H1 (cell line): ENCODE results near the gene CCNYL1. TPM values are rescaled to one million over a fixed set of nuclear protein-coding genes. Genes with fewer than 3 reads are reported as not detected.

ENCODE experiments used
- CTCF ChIA-PET: fragments of 300-600 bp; sonication (Branson Sonifier 250); formaldehyde crosslinking; loops from one replicate; lab custom pipeline; 2021; ENCODE audit not compliant: partially characterized antibody; lab: Charles Lee
- POLR2A ChIA-PET: fragments of 300-600 bp; sonication (Branson Sonifier 250); formaldehyde crosslinking; loops from one replicate; lab custom pipeline; 2021; ENCODE audit warnings: inconsistent platforms; ENCODE audit not compliant: partially characterized antibody; lab: Charles Lee
- DNase-seq, 2 experiments: peaks; one replicate each; pipeline versions ENCODE4 v3.0.0 to v3.0.0-alpha.2; 2010 to 2022; ENCODE audit warnings: low spot score in 2 of 2, low read depth in 1 of 2, mixed read lengths in 1 of 2
- FAIRE-seq: peaks from 2 replicates; lab custom pipeline; 2011; peaks lifted over from hg19 to GRCh38; lab: Jason Lieb, UNC
- H2AFZ ChIP-seq: 2 replicates; pipeline ENCODE4 v1.8.1; 2012; ENCODE audit warnings: low read length, inconsistent platforms
- H2AK5ac ChIP-seq: 2 replicates; pipeline ENCODE4 v1.6.1; 2013; ENCODE audit warnings: low read depth, low read length
- H2BK120ac ChIP-seq: replicated peaks from 2 replicates; pipeline ENCODE3; 2013; ENCODE audit warnings: low read depth, low read length, inconsistent platforms
- H2BK12ac ChIP-seq: 2 replicates; pipeline ENCODE4 v1.6.1; 2013; ENCODE audit warnings: low read depth, low read length
- H2BK15ac ChIP-seq: 2 replicates; pipeline ENCODE4 v1.6.1; 2013; ENCODE audit warnings: low read length
- H2BK20ac ChIP-seq: 2 replicates; pipeline ENCODE4 v1.6.1; 2013; ENCODE audit warnings: low read length
- H2BK5ac ChIP-seq: 2 replicates; pipeline ENCODE4 v1.6.1; 2013; ENCODE audit warnings: low read depth, low read length
- H3K14ac ChIP-seq: 2 replicates; pipeline ENCODE4 v1.6.1; 2013; ENCODE audit warnings: inconsistent platforms; ENCODE audit not compliant: insufficient read length
- H3K18ac ChIP-seq: 2 replicates; pipeline ENCODE4 v1.6.1; 2013; ENCODE audit warnings: low read length; ENCODE audit errors: extremely low read depth
- H3K23ac ChIP-seq: 2 replicates; pipeline ENCODE4 v1.6.1; 2013; ENCODE audit warnings: inconsistent platforms; ENCODE audit not compliant: insufficient read length
- H3K23me2 ChIP-seq: 2 replicates; pipeline ENCODE4 v1.6.1; 2013; ENCODE audit warnings: low read depth, low read length
- H3K27ac ChIP-seq: 2 replicates; pipeline ENCODE4 v1.6.1; 2011; ENCODE audit warnings: low read depth, low read length, inconsistent platforms
- H3K27me3 ChIP-seq, 4 experiments: replicated peaks in 1 of 4; 1 replicate in 1 of 4; 2 replicates in 3 of 4; pipeline versions ENCODE4 v1.6.1 to v1.8.1; 2011 to 2013; ENCODE audit warnings: low read length in 3 of 4, mild to moderate bottlenecking in 3 of 4, inconsistent platforms in 2 of 4, mixed read lengths in 2 of 4, moderate library complexity in 1 of 4; ENCODE audit not compliant: control insufficient read depth in 3 of 4, insufficient read depth in 3 of 4; ENCODE audit errors: extremely low read depth in 1 of 4
- H3K36me3 ChIP-seq, 4 experiments: 2 replicates each; pipeline versions ENCODE4 v1.6.1 to v1.8.1; 2011 to 2013; ENCODE audit warnings: mild to moderate bottlenecking in 4 of 4, low read length in 3 of 4, moderate library complexity in 2 of 4, control low read depth in 1 of 4, inconsistent platforms in 1 of 4; ENCODE audit not compliant: insufficient read depth in 4 of 4, control insufficient read depth in 2 of 4
- H3K4ac ChIP-seq: replicated peaks from 2 replicates; pipeline ENCODE3; 2013; ENCODE audit warnings: low read length, low read depth, mixed read lengths, inconsistent platforms; ENCODE audit not compliant: insufficient read length
- H3K4me1 ChIP-seq, 4 experiments: replicated peaks in 1 of 4; 1 replicate in 1 of 4; 2 replicates in 3 of 4; pipeline versions ENCODE4 v1.6.1 to v1.8.1; 2011 to 2013; ENCODE audit warnings: low read length in 3 of 4, inconsistent platforms in 2 of 4, mixed read lengths in 1 of 4; ENCODE audit not compliant: insufficient read depth in 4 of 4, control insufficient read depth in 3 of 4
- H3K4me2 ChIP-seq, 2 experiments: 2 replicates each; pipeline versions ENCODE4 v1.6.1 to v1.8.1; 2011 to 2013; ENCODE audit warnings: low read depth in 2 of 2, low read length in 2 of 2, control low read depth in 1 of 2, inconsistent platforms in 1 of 2, mild to moderate bottlenecking in 1 of 2; ENCODE audit not compliant: insufficient read depth in 1 of 2
- H3K4me3 ChIP-seq, 4 experiments: fragments of 200-600, 300-600 bp in 1 of 4; sonication (generic), shearing (Covaris generic), sonication (Bioruptor Twin) in 1 of 4; 2 replicates each; pipeline versions ENCODE4 v1.5.1 to v1.8.1; 2011 to 2016; ENCODE audit warnings: low read length in 4 of 4, low read depth in 3 of 4, control low read depth in 2 of 4, inconsistent platforms in 2 of 4, mild to moderate bottlenecking in 2 of 4, mixed read lengths in 1 of 4, moderate library complexity in 1 of 4; ENCODE audit not compliant: insufficient read depth in 2 of 4; ENCODE audit errors: extremely low read depth in 1 of 4
- H3K56ac ChIP-seq: replicated peaks from 2 replicates; pipeline ENCODE3; 2013; ENCODE audit warnings: low read depth, mild to moderate bottlenecking, mixed read lengths, low read length, inconsistent platforms; ENCODE audit not compliant: insufficient read length
- H3K79me1 ChIP-seq: 2 replicates; pipeline ENCODE4 v1.6.1; 2013; ENCODE audit warnings: low read depth, low read length, control low read depth
- H3K79me2 ChIP-seq, 2 experiments: 2 replicates each; pipeline versions ENCODE4 v1.6.1 to v1.8.1; 2012 to 2013; ENCODE audit warnings: low read length in 2 of 2, mild to moderate bottlenecking in 2 of 2, inconsistent platforms in 1 of 2; ENCODE audit not compliant: insufficient read depth in 2 of 2, control insufficient read depth in 1 of 2
- H3K9ac ChIP-seq, 4 experiments: replicated peaks in 1 of 4; 1 replicate in 1 of 4; 2 replicates in 3 of 4; pipeline versions ENCODE4 v1.6.1 to v1.8.1; 2011 to 2013; ENCODE audit warnings: low read depth in 3 of 4, low read length in 3 of 4, control low read depth in 2 of 4, mild to moderate bottlenecking in 2 of 4, moderate library complexity in 2 of 4, inconsistent platforms in 1 of 4; ENCODE audit errors: extremely low read depth in 1 of 4
- H3K9me3 ChIP-seq, 2 experiments: 2 replicates each; pipeline versions ENCODE4 v1.6.1 to v1.8.1; 2012 to 2013; ENCODE audit warnings: mild to moderate bottlenecking in 2 of 2, moderate library complexity in 2 of 2, control low read depth in 1 of 2, inconsistent platforms in 1 of 2, low read depth in 1 of 2, low read length in 1 of 2, mixed read lengths in 1 of 2; ENCODE audit not compliant: insufficient read depth in 2 of 2
- H4K20me1 ChIP-seq, 2 experiments: replicated peaks in 1 of 2; 2 replicates each; pipeline versions ENCODE3 to v1.8.1; 2011 to 2013; ENCODE audit warnings: inconsistent platforms in 2 of 2, low read length in 2 of 2, mild to moderate bottlenecking in 1 of 2; ENCODE audit not compliant: insufficient read depth in 2 of 2, control insufficient read depth in 1 of 2
- H4K5ac ChIP-seq: 2 replicates; pipeline ENCODE4 v1.6.1; 2013; ENCODE audit warnings: low read length, low read depth, mixed read lengths, inconsistent platforms; ENCODE audit not compliant: insufficient read length
- H4K8ac ChIP-seq: 2 replicates; pipeline ENCODE4 v1.8.0; 2013; ENCODE audit warnings: mild to moderate bottlenecking, moderate library complexity, low read length, inconsistent platforms; ENCODE audit not compliant: insufficient read depth; ENCODE audit errors: extremely low read depth
- H4K91ac ChIP-seq: replicated peaks from 2 replicates; pipeline ENCODE3; 2013; ENCODE audit warnings: low read length, mixed read lengths, inconsistent platforms; ENCODE audit not compliant: insufficient read length
- CBX5 ChIP-seq: fragments of 300-800, 300-1000 bp; sonication (generic); IDR thresholded peaks from 2 replicates; pipeline ENCODE4 v1.7.1; 2016; ENCODE audit warnings: antibody characterized with exemption, low read length, low read depth
- KDM5A ChIP-seq: fragments of 200-600 bp; IDR thresholded peaks from 2 replicates; pipeline ENCODE4 v1.7.1; 2012; ENCODE audit warnings: mild to moderate bottlenecking, low read length, inconsistent platforms, mixed read lengths
- RAD21 ChIP-seq, 2 experiments: IDR thresholded peaks in 1 of 2; conservative IDR thresholded peaks in 1 of 2; 2 replicates each; pipeline ENCODE4 v1.6.1; 2011; ENCODE audit warnings: low read depth in 2 of 2, low read length in 2 of 2, improper control_type of control experiment in 1 of 2, inconsistent platforms in 1 of 2, mild to moderate bottlenecking in 1 of 2, moderate library complexity in 1 of 2
- RBBP5 ChIP-seq: IDR thresholded peaks from 2 replicates; pipeline ENCODE4 v1.7.1; 2012; ENCODE audit warnings: low read depth, mild to moderate bottlenecking, inconsistent platforms, low read length, moderate library complexity, borderline replicate concordance
- SP1 ChIP-seq: IDR thresholded peaks from 2 replicates; pipeline ENCODE4 v1.6.1; 2011; ENCODE audit warnings: low read depth, low read length
- WGBS, 2 experiments: shearing (Covaris generic) in 1 of 2; methylation state at CpG; one replicate each; pipeline versions ENCODE4 v1.1.6 to v1.1.7; 2013 to 2015; ENCODE audit warnings: low lambda C conversion rate in 2 of 2, mixed read lengths in 2 of 2, inconsistent platforms in 1 of 2, low coverage in 1 of 2, missing lambda C conversion rate in 1 of 2; ENCODE audit not compliant: insufficient replicate concordance in 2 of 2, insufficient coverage in 1 of 2, insufficient read length in 1 of 2; ENCODE audit errors: extremely low coverage in 1 of 2, missing lambda C conversion rate in 1 of 2; 5-methylcytosine and 5-hydroxymethylcytosine counted together
- polyA plus RNA-seq, 7 experiments: library from polyadenylated mRNA; depleted of rRNA in 3 of 7; stranded (reverse) in 5 of 7; unstranded in 2 of 7; fragments of >200 nt in 5 of 7; fragments of 200-250 nt in 2 of 7; gene quantifications; 1 replicate in 5 of 7; 2 replicates in 1 of 7; 4 replicates in 1 of 7; pipeline versions ENCODE4 v1.2.1 to v1.2.3, GENCODE V29; 2011 to 2013; ENCODE audit warnings: missing spikeins in 2 of 7, mixed read lengths in 2 of 7
- total RNA-seq: library from RNA; stranded (reverse); fragmentation: NEBNext Ultra II Directional; extraction: Animal tissue kit (Norgen Biotek cat#: 25700); gene quantifications from 2 replicates; pipeline ENCODE4 v1.2.1, GENCODE V29; 2021

Gene CCNYL1
- total and polyA plus RNA-seq, 2 of the 8 experiments (the other 6 are each of a cell fraction or from before 2014, with no cell fraction given) = 13.3 to 35.4 TPM

- Histone ChIP-seq H3K14ac (no peak overlapping the region), H4K5ac (no peak overlapping the region), H2BK12ac (peak overlapping the region; percentile 64; the same call in 1 of the 2 replicates), H3K27ac (no peak overlapping the region), H2AK5ac (no peak overlapping the region), H3K23me2 (no peaks in the 10 kb centered on the region), H3K4me1 (peaks cover 0 to 4% (median 3%) of the 10 kb centered on the region in 4 experiments; a peak in 4 of 7 replicates), H3K27me3 (no peaks in the 10 kb centered on the region), H3K36me3 (no peaks in the 10 kb centered on the region), H2BK5ac (peak overlapping the region; percentile 37; the same call in 1 of the 2 replicates), H4K91ac (no peak overlapping the region), H3K4me2 (no peak overlapping the region), H3K4me3 (no peak overlapping the region), H2BK120ac (no peak overlapping the region), H3K18ac (peak overlapping the region; percentile 73; the same call in 1 of the 2 replicates), H2BK20ac (peak overlapping the region; percentile 82; the same call in 1 of the 2 replicates), H2AFZ (no peak overlapping the region), H3K79me2 (no peaks in the 10 kb centered on the region), H3K4ac (peak overlapping the region; percentile 19), H3K79me1 (no peaks in the 10 kb centered on the region), H3K9me3 (no peaks in the 10 kb centered on the region), H4K20me1 (no peaks in the 10 kb centered on the region), H4K8ac (no peak overlapping the region), H2BK15ac (peak overlapping the region; percentile 76; the same call in 1 of the 2 replicates), H3K56ac (no peak overlapping the region), H3K9ac (no peak overlapping the region), H3K23ac (no peak overlapping the region)
- FAIRE-seq (no peak), DNase-seq (no peak)
- ChIA-PET CTCF (interaction anchor here (0.9 to 2.2 kb wide), 8 partner anchors 8 to 281 kb away, joined by 3 to 8 read pairs (median 4); no protein-coding TSS in a partner anchor), POLR2A (interaction anchor here (0.9 to 1.2 kb wide), 2 partner anchors 9 to 260 kb away, joined by 3 to 4 read pairs; no protein-coding TSS in a partner anchor)
- 94% methylated on average over 1 of the region's 1 CpG; no CpG with 5 or more reads in 1 of the 2 experiments for WGBS, 2 experiments
- TF ChIP-seq KDM5A (no peak), SP1 (no peak), RBBP5 (no peak), RAD21 (IDR thresholded peaks at IDR 0.05 in 1 of 2, conservative IDR thresholded peaks at IDR 0.05 in 1 of 2; ENCODE audit: low read depth in 2 of 2, low read length in 2 of 2) (no peak), CBX5 (no peak)
Measured at GRCh38 chr2:207790898-207791297, 79.5 kb downstream of the CCNYL1 start.
